Common myeloid progenitor, CD34-positive (primary cell): ENCODE data around the gene LENG8.

Experiments used
- CTCF ChIA-PET: fragments of 350-600 bp; sonication (Branson Sonifier 250); formaldehyde crosslinking; loops from one replicate; lab custom pipeline; 2021; ENCODE audit warnings: antibody characterized with exemption; lab: Charles Lee
- POLR2A ChIA-PET: fragments of 350-600 bp; sonication (Branson Sonifier 250); formaldehyde crosslinking; loops from one replicate; lab custom pipeline; 2021; ENCODE audit warnings: antibody characterized with exemption; lab: Charles Lee
- DNase-seq, 3 donors: peaks; one replicate each; pipeline versions ENCODE4 v3.0.0 to v3.0.0-alpha.2; 2013
- H3K27ac ChIP-seq, 2 experiments: 1 replicate in 1 of 2; 2 replicates in 1 of 2; pipeline ENCODE4 v1.7.0; 2013; ENCODE audit warnings: inconsistent platforms in 2 of 2, low read length in 2 of 2, mild to moderate bottlenecking in 2 of 2, low read depth in 1 of 2, moderate library complexity in 1 of 2; ENCODE audit not compliant: severe bottlenecking in 2 of 2, insufficient read depth in 1 of 2, poor library complexity in 1 of 2
- H3K27me3 ChIP-seq, 5 experiments: replicated peaks in 2 of 5; 1 replicate in 3 of 5; 2 replicates in 2 of 5; pipeline versions ENCODE4 v1.6.1 to v1.7.0; 2013; ENCODE audit warnings: low read length in 4 of 5, mild to moderate bottlenecking in 2 of 5, moderate library complexity in 2 of 5, inconsistent platforms in 1 of 5; ENCODE audit not compliant: insufficient read depth in 5 of 5, control insufficient read depth in 4 of 5
- H3K36me3 ChIP-seq, 4 experiments: 1 replicate in 2 of 4; 2 replicates in 2 of 4; pipeline versions ENCODE4 v1.6.1 to v1.7.0; 2013; ENCODE audit warnings: low read length in 3 of 4, control low read depth in 1 of 4, mild to moderate bottlenecking in 1 of 4; ENCODE audit not compliant: control insufficient read depth in 4 of 4, insufficient read depth in 4 of 4
- H3K4me1 ChIP-seq, 4 experiments: 1 replicate in 3 of 4; 2 replicates in 1 of 4; pipeline versions ENCODE4 v1.6.1 to v1.7.1; 2013; ENCODE audit warnings: low read length in 3 of 4, mild to moderate bottlenecking in 3 of 4, control low read depth in 1 of 4, inconsistent platforms in 1 of 4, moderate library complexity in 1 of 4; ENCODE audit not compliant: control insufficient read depth in 4 of 4, insufficient read depth in 4 of 4; ENCODE audit errors: control extremely low read depth in 1 of 4
- H3K4me3 ChIP-seq, 7 experiments: 1 replicate in 4 of 7; 2 replicates in 3 of 7; pipeline versions ENCODE4 v1.5.1 to v1.7.0; 2013; ENCODE audit warnings: mild to moderate bottlenecking in 7 of 7, low read length in 6 of 7, moderate library complexity in 6 of 7, inconsistent platforms in 2 of 7, low read depth in 2 of 7, control low read depth in 1 of 7; ENCODE audit not compliant: insufficient read depth in 4 of 7, control insufficient read depth in 1 of 7; ENCODE audit errors: extremely low read depth in 1 of 7
- H3K9me3 ChIP-seq, 5 experiments: 1 replicate in 4 of 5; 2 replicates in 1 of 5; pipeline versions ENCODE4 v1.6.1 to v1.7.1; 2013; ENCODE audit warnings: low read length in 4 of 5, mild to moderate bottlenecking in 2 of 5, inconsistent platforms in 1 of 5, low read depth in 1 of 5, moderate library complexity in 1 of 5; ENCODE audit not compliant: control insufficient read depth in 4 of 5, insufficient read depth in 2 of 5; ENCODE audit errors: control extremely low read depth in 1 of 5
- WGBS: methylation state at CpG from one replicate; pipeline ENCODE4 v1.1.5; 2013; ENCODE audit not compliant: insufficient coverage; 5-methylcytosine and 5-hydroxymethylcytosine counted together

Gene LENG8

GRCh38 chr19:54473071-54473891 is 24.3 kb downstream of the LENG8 start, which contains the start of gene CDC42EP5:
TSS of gene CDC42EP5 (minus strand) at chr19:54473296. CDS start at chr19:54465547, 7,749 bp downstream.
- Histone ChIP-seq H3K4me3 (peak within 1 kb of the TSS in 4 of 7 experiments; percentile 15 to 48 (median 34)), H3K27me3 (peaks cover 5 to 32% (median 9%) of the 10 kb centered on the region in 5 experiments), H3K9me3 (no peaks in the 10 kb centered on the region), H3K4me1 (peaks cover 6 to 22% (median 18%) of the 10 kb centered on the region in 4 experiments), H3K36me3 (no peaks in the 10 kb centered on the region), H3K27ac (no peak within 1 kb of the TSS)
- ChIA-PET CTCF (interaction anchor here (0.8 to 1.3 kb wide), 2 partner anchors 157 to 201 kb away, joined by 4 read pairs; partner anchors contain the start of gene LILRB1), POLR2A (interaction anchor here (0.6 kb wide), 1 partner anchor 1075 kb away, joined by 3 read pairs; no protein-coding TSS in a partner anchor)
- 16% methylated on average over 12 of the region's 14 CpGs for WGBS
- DNase-seq, result peak in 2 of 3 donors; percentile 45 to 64

- no peaks in the 10 kb centered on the region for H3K9me3 ChIP-seq
- peaks cover 5 to 32% (median 9%) of the 10 kb centered on the region in 5 experiments for H3K27me3 ChIP-seq
- peaks cover 6 to 22% (median 18%) of the 10 kb centered on the region in 4 experiments for H3K4me1 ChIP-seq
- CTCF ChIA-PET, result interaction anchor here (1.3 kb wide), 1 partner anchor 200 kb away, joined by 4 read pairs; no protein-coding TSS in a partner anchor
- no peak overlapping the region for H3K4me3 ChIP-seq
- H3K27ac ChIP-seq, result no peak overlapping the region
- WGBS, result 80% methylated on average over 5 of the region's 6 CpGs
- POLR2A ChIA-PET, result no interaction called here
- DNase-seq, result no peak
- H3K36me3 ChIP-seq, result no peaks in the 10 kb centered on the region
Measured at GRCh38 chr19:54473892-54474372, 24.9 kb downstream of the LENG8 start.

- POLR2A ChIA-PET, result no interaction called here
Measured at GRCh38 chr19:54475706-54476105, 26.7 kb downstream of the LENG8 start.

GRCh38 chr19:54477650-54478049 is 28.7 kb downstream of the LENG8 start:
- ChIA-PET CTCF (interaction anchor here (0.7 to 3.0 kb wide), 10 partner anchors 14 to 439 kb away, joined by 3 to 17 read pairs (median 3); partner anchors contain the start of gene LENG9), POLR2A (no interaction called here)
- no peak for DNase-seq
- Histone ChIP-seq H3K4me3 (no peak overlapping the region), H3K4me1 (peaks cover 4 to 26% (median 21%) of the 10 kb centered on the region in 4 experiments), H3K27ac (no peak overlapping the region), H3K36me3 (no peaks in the 10 kb centered on the region), H3K27me3 (peaks cover 0 to 7% (median 2%) of the 10 kb centered on the region in 5 experiments), H3K9me3 (no peaks in the 10 kb centered on the region)
- WGBS, result 83% methylated on average over 3 of the region's 3 CpGs

More at GRCh38 chr19:54475706-54476105, 26.7 kb downstream of the LENG8 start:
- Histone ChIP-seq H3K9me3 (no peaks in the 10 kb centered on the region), H3K4me1 (peaks cover 1 to 30% (median 28%) of the 10 kb centered on the region in 4 experiments), H3K27ac (no peak overlapping the region), H3K27me3 (peaks cover under 1 to 16% (median 5%) of the 10 kb centered on the region in 5 experiments), H3K4me3 (no peak overlapping the region), H3K36me3 (no peaks in the 10 kb centered on the region)
- no peak for DNase-seq
- CTCF ChIA-PET, result no interaction called here
- WGBS, result 93% methylated on average over 9 of the region's 11 CpGs

- ChIA-PET CTCF (interaction anchor here (0.6 to 3.0 kb wide), 12 partner anchors 9 to 206 kb away, joined by 3 to 17 read pairs (median 4); no protein-coding TSS in a partner anchor), POLR2A (no interaction called here)
- Histone ChIP-seq H3K27me3 (peaks cover 0 to 4% (median 2%) of the 10 kb centered on the region in 5 experiments), H3K9me3 (no peaks in the 10 kb centered on the region), H3K4me1 (peaks cover 4 to 23% (median 17%) of the 10 kb centered on the region in 4 experiments), H3K27ac (no peak overlapping the region), H3K4me3 (no peak overlapping the region), H3K36me3 (no peaks in the 10 kb centered on the region)
- 18% methylated on average over 6 of the region's 10 CpGs for WGBS
- peak; percentile 70 to 78 (median 73) for DNase-seq
Measured at GRCh38 chr19:54478677-54479266, 29.8 kb downstream of the LENG8 start.

GRCh38 chr19:54480051-54480450 is 31.1 kb downstream of the LENG8 start:
- Histone ChIP-seq H3K27ac (no peak overlapping the region), H3K27me3 (peaks cover 0 to 10% (median 2%) of the 10 kb centered on the region in 5 experiments), H3K4me3 (no peak overlapping the region), H3K9me3 (no peaks in the 10 kb centered on the region), H3K4me1 (peaks cover 4 to 23% (median 17%) of the 10 kb centered on the region in 4 experiments), H3K36me3 (no peaks in the 10 kb centered on the region)
- POLR2A ChIA-PET, result no interaction called here
- CTCF ChIA-PET, result interaction anchor here (1.0 to 2.1 kb wide), 9 partner anchors 11 to 204 kb away, joined by 3 to 11 read pairs (median 3); no protein-coding TSS in a partner anchor
- 29% methylated on average over 1 of the region's 2 CpGs for WGBS
- DNase-seq, result peak; percentile 25 to 81 (median 80)
